A673 (cell line): ENCODE data around the gene UBL4B. TPM values are rescaled to one million over a fixed set of nuclear protein-coding genes. Genes with fewer than 3 reads are reported as not detected.

Experiments used
- BruUV-seq: library from RNA; stranded (reverse); fragments of 400-500 nt; replicated peaks from 2 replicates; lab custom pipeline; 2021; lab: Mats Ljungman, UMichigan
- CTCF ChIA-PET: fragments of 300-600 bp; sonication (Branson Sonifier 250); formaldehyde crosslinking; loops from one replicate; lab custom pipeline; 2022; ENCODE audit warnings: antibody characterized with exemption; lab: Charles Lee
- POLR2A ChIA-PET: fragments of 300-600 bp; sonication (Branson Sonifier 250); formaldehyde crosslinking; loops from one replicate; lab custom pipeline; 2022; ENCODE audit warnings: antibody characterized with exemption; ENCODE audit not compliant: low non-redundant PET; lab: Charles Lee
- DNase-seq: peaks from one replicate; pipeline ENCODE4 v3.0.0-alpha.2; 2015; ENCODE audit warnings: low spot score
- H3K27ac ChIP-seq: fragments of 200-600 bp; sonication (generic); 2 replicates; pipeline ENCODE4 v1.5.1; 2016; ENCODE audit warnings: mixed run types, low read depth, mild to moderate bottlenecking, mixed read lengths, antibody characterized with exemption, low read length; ENCODE audit not compliant: poor library complexity, severe bottlenecking
- H3K27me3 ChIP-seq: fragments of 200-600 bp; sonication (generic); replicated peaks from 2 replicates; pipeline ENCODE4 v1.6.1; 2017; ENCODE audit warnings: mixed run types, low read depth, mild to moderate bottlenecking, mixed read lengths, antibody characterized with exemption, low read length; ENCODE audit not compliant: insufficient read depth, poor library complexity
- H3K36me3 ChIP-seq: fragments of 200-600 bp; sonication (generic); 2 replicates; pipeline ENCODE4 v1.6.1; 2016; ENCODE audit warnings: mixed run types, mild to moderate bottlenecking, mixed read lengths, antibody characterized with exemption, low read length; ENCODE audit not compliant: insufficient read depth, poor library complexity, severe bottlenecking
- H3K4me1 ChIP-seq: fragments of 200-600 bp; sonication (generic); 2 replicates; pipeline ENCODE4 v1.6.1; 2017; ENCODE audit warnings: mixed run types, mild to moderate bottlenecking, mixed read lengths, antibody characterized with exemption, low read length; ENCODE audit not compliant: insufficient read depth, poor library complexity, severe bottlenecking
- H3K4me3 ChIP-seq: fragments of 200-600 bp; sonication (generic); 2 replicates; pipeline ENCODE4 v1.5.1; 2016; ENCODE audit warnings: low read depth, mixed run types, mild to moderate bottlenecking, mixed read lengths, low read length; ENCODE audit not compliant: poor library complexity, severe bottlenecking
- H3K9me3 ChIP-seq: fragments of 200-600 bp; sonication (generic); 2 replicates; pipeline ENCODE4 v1.6.1; 2016; ENCODE audit warnings: mixed run types, low read depth, mild to moderate bottlenecking, mixed read lengths, antibody characterized with exemption, low read length; ENCODE audit not compliant: poor library complexity, severe bottlenecking
- CTCF ChIP-seq: fragments of 300-800, 200-600 bp; sonication (generic); conservative IDR thresholded peaks from 2 replicates; pipeline ENCODE4 v1.5.1; 2017; ENCODE audit warnings: low read depth, mild to moderate bottlenecking, antibody characterized with exemption, low read length, moderate library complexity, mixed read lengths
- EZH2 ChIP-seq: fragments of 200-600 bp; sonication (generic); IDR thresholded peaks from 2 replicates; pipeline ENCODE4 v1.6.1; 2017; ENCODE audit warnings: borderline replicate concordance, low read depth, mild to moderate bottlenecking, mixed read lengths, antibody characterized with exemption, low read length; ENCODE audit not compliant: poor library complexity, severe bottlenecking
- intact Hi-C: fragments of 100-400 bp; cut with micrococcal nuclease; formaldehyde crosslinking; loops from one replicate; pipeline ENCODE4 v1.10.0; 2022; ENCODE audit not compliant: unreplicated experiment
- total RNA-seq: library from RNA; stranded (reverse); gene quantifications from 2 replicates; pipeline ENCODE4 v1.2.3, GENCODE V29; 2021

UBL4B gene
- total RNA-seq, 1 experiment from 2014 or later = not detected

- no peak for TF ChIP-seq CTCF
- no peak for TF ChIP-seq EZH2
- Histone ChIP-seq H3K9me3 (no peaks in the 10 kb centered on the region), H3K36me3 (no peaks in the 10 kb centered on the region), H3K27ac (no peak overlapping the region), H3K4me3 (no peak overlapping the region), H3K27me3 (no peaks in the 10 kb centered on the region), H3K4me1 (peaks cover 9% of the 10 kb centered on the region)
- DNase-seq = no peak
- intact Hi-C loops = no loop called here
- CTCF ChIA-PET = interaction anchor here (1.1 kb wide), 1 partner anchor 10 kb away, joined by 4 read pairs; no protein-coding TSS in a partner anchor
- POLR2A ChIA-PET = no interaction called here
- BruUV-seq = no TSS peak
Observed at GRCh38 chr1:110070282-110070669, 42.0 kb upstream of the UBL4B start.

GRCh38 chr1:110070671-110071242 lies 41.5 kb upstream of the UBL4B start, which contains the start of gene ALX3:
Gene ALX3 (minus strand): TSS chr1:110070672. CDS start chr1:110070612, 60 bp downstream.
- Histone ChIP-seq H3K36me3 (no peaks in the 10 kb centered on the region), H3K9me3 (no peaks in the 10 kb centered on the region), H3K4me3 (peak within 1 kb of the TSS; percentile 19), H3K4me1 (peaks cover 5% of the 10 kb centered on the region), H3K27ac (no peak within 1 kb of the TSS), H3K27me3 (no peaks in the 10 kb centered on the region)
- no TSS peak for BruUV-seq
- no peak for DNase-seq
- intact Hi-C loops = no loop called here
- POLR2A ChIA-PET = no interaction called here
- TF ChIP-seq CTCF (no peak), EZH2 (no peak)
- CTCF ChIA-PET = interaction anchor here (0.9 to 1.1 kb wide), 2 partner anchors 11 to 86 kb away, joined by 3 to 4 read pairs; partner anchors contain the start of gene AHCYL1

GRCh38 chr1:110074166-110074565 lies 38.1 kb upstream of the UBL4B start:
- POLR2A ChIA-PET = no interaction called here
- no peak for DNase-seq
- no peak overlapping the region for H3K27ac ChIP-seq
- TF ChIP-seq CTCF (no peak), EZH2 (no peak)
- H3K27me3 ChIP-seq = no peaks in the 10 kb centered on the region
- no peak overlapping the region for H3K4me3 ChIP-seq
- no TSS peak for BruUV-seq
- intact Hi-C loops = no loop called here
- no peaks in the 10 kb centered on the region for H3K4me1 ChIP-seq
- no peaks in the 10 kb centered on the region for H3K36me3 ChIP-seq
- CTCF ChIA-PET = no interaction called here
- H3K9me3 ChIP-seq = no peaks in the 10 kb centered on the region
